OCI-LY7 (cell line): ENCODE results near the gene ATP8B2. TPM values are rescaled to one million over a fixed set of nuclear protein-coding genes. Genes with fewer than 3 reads are reported as not detected.
A peak's percentile ranks its signal among the peaks of the same experiment; 100 is the strongest.

Experiments
- BruUV-seq: library from RNA; stranded (reverse); fragments of 400-500 nt; replicated peaks from 2 replicates; lab custom pipeline; 2021; lab: Mats Ljungman, UMichigan
- CTCF ChIA-PET: fragments of 300-600 bp; sonication (Branson Sonifier 250); formaldehyde crosslinking; loops from one replicate; lab custom pipeline; 2022; ENCODE audit warnings: antibody characterized with exemption; ENCODE audit not compliant: unreplicated experiment; lab: Charles Lee
- POLR2A ChIA-PET: fragments of 300-600 bp; sonication (Branson Sonifier 250); formaldehyde crosslinking; loops from one replicate; lab custom pipeline; 2022; ENCODE audit warnings: antibody characterized with exemption; lab: Charles Lee
- DNase-seq: peaks from one replicate; pipeline ENCODE4 v3.0.0-alpha.2; 2015; ENCODE audit warnings: low spot score
- H2AFZ ChIP-seq: fragments of 200-600 bp; sonication (generic), shearing (Covaris generic); 2 replicates; pipeline ENCODE4 v1.6.1; 2014; ENCODE audit warnings: mild to moderate bottlenecking, antibody characterized with exemption, low read length, moderate library complexity
- H3K27ac ChIP-seq: fragments of 200-600 bp; sonication (generic); 2 replicates; pipeline ENCODE4 v1.5.1; 2014; ENCODE audit warnings: mixed run types, low read depth, mild to moderate bottlenecking, moderate library complexity, low read length, inconsistent platforms; ENCODE audit not compliant: poor library complexity, severe bottlenecking
- H3K36me3 ChIP-seq: fragments of 200-600 bp; sonication (generic); 2 replicates; pipeline ENCODE4 v1.6.1; 2014; ENCODE audit warnings: mild to moderate bottlenecking, antibody characterized with exemption, low read length, moderate library complexity, mixed read lengths; ENCODE audit not compliant: insufficient read depth
- H3K4me1 ChIP-seq: fragments of 200-600 bp; sonication (generic); 2 replicates; pipeline ENCODE4 v1.5.1; 2014; ENCODE audit warnings: mild to moderate bottlenecking, low read length; ENCODE audit not compliant: insufficient read depth, poor library complexity, severe bottlenecking
- H3K4me2 ChIP-seq: fragments of 200-600 bp; sonication (generic); 2 replicates; pipeline ENCODE4 v1.6.1; 2014; ENCODE audit warnings: mild to moderate bottlenecking, low read length
- H3K4me3 ChIP-seq: fragments of 200-600 bp; sonication (generic); 2 replicates; pipeline ENCODE4 v1.5.1; 2014; ENCODE audit warnings: mild to moderate bottlenecking, low read depth, low read length; ENCODE audit not compliant: poor library complexity, severe bottlenecking
- H3K79me2 ChIP-seq: fragments of 200-600 bp; sonication (generic); 2 replicates; pipeline ENCODE4 v1.6.1; 2016; ENCODE audit warnings: low read depth, mild to moderate bottlenecking, low read length, moderate library complexity, mixed read lengths; ENCODE audit not compliant: insufficient read depth
- H3K9me2 ChIP-seq: fragments of 200-600 bp; sonication (generic); 2 replicates; pipeline ENCODE4 v1.6.1; 2016; ENCODE audit warnings: mild to moderate bottlenecking, low read length, mixed read lengths; ENCODE audit not compliant: insufficient read depth
- H3K9me3 ChIP-seq: fragments of 200-600 bp; sonication (generic); 2 replicates; pipeline ENCODE4 v1.6.1; 2014; ENCODE audit warnings: mild to moderate bottlenecking, mixed run types, low read length, mixed read lengths
- H4K20me1 ChIP-seq: fragments of 200-600 bp; sonication (generic); 2 replicates; pipeline ENCODE4 v1.6.1; 2014; ENCODE audit warnings: mild to moderate bottlenecking, antibody characterized with exemption, low read length, moderate library complexity, mixed read lengths; ENCODE audit not compliant: insufficient read depth
- CTCF ChIP-seq: fragments of 200-600 bp; sonication (generic); conservative IDR thresholded peaks from 2 replicates; pipeline ENCODE4 v1.5.1; 2014; ENCODE audit warnings: mild to moderate bottlenecking, antibody characterized with exemption, low read length, moderate library complexity, mixed read lengths
- EZH2phosphoT487 ChIP-seq: fragments of 200-600 bp; sonication (generic); IDR thresholded peaks from 2 replicates; pipeline ENCODE4 v1.6.1; 2018; ENCODE audit warnings: low read depth, borderline replicate concordance, mild to moderate bottlenecking, mixed run types, antibody characterized with exemption, low read length, moderate library complexity, mixed read lengths
- intact Hi-C: fragments of 100-400 bp; cut with micrococcal nuclease; formaldehyde crosslinking; loops from one replicate; pipeline ENCODE4 v1.10.0; 2022; ENCODE audit not compliant: unreplicated experiment
- total RNA-seq, 2 experiments: library from RNA; depleted of rRNA in 1 of 2; stranded (reverse); fragments of >200 nt in 1 of 2; shearing (Covaris generic) in 1 of 2; gene quantifications; 2 replicates each; pipeline ENCODE4 v1.2.3, GENCODE V29; 2014 to 2022

ATP8B2 gene
- total RNA-seq, 2 experiments from 2014 or later = 11.5 to 28.8 TPM

- no peak overlapping the region for H2AFZ ChIP-seq
- POLR2A ChIA-PET = interaction anchor here (1.7 kb wide), 1 partner anchor 8 kb away, joined by 6 read pairs; no protein-coding TSS in a partner anchor
- H3K79me2 ChIP-seq = no peaks in the 10 kb centered on the region
- H3K9me2 ChIP-seq = no peaks in the 10 kb centered on the region
- CTCF ChIA-PET = no interaction called here
- H3K4me3 ChIP-seq = no peak overlapping the region
- peaks cover 31% of the 10 kb centered on the region for H3K4me1 ChIP-seq
- no peaks in the 10 kb centered on the region for H3K9me3 ChIP-seq
- H4K20me1 ChIP-seq = no peaks in the 10 kb centered on the region
- no TSS peak for BruUV-seq
- no peak overlapping the region for H3K27ac ChIP-seq
- peak overlapping the region; percentile 19; the same call in 1 of the 2 replicates for H3K4me2 ChIP-seq
- H3K36me3 ChIP-seq = peaks cover 12% of the 10 kb centered on the region; the same call in 1 of the 2 replicates
- DNase-seq = peak; percentile 57
- TF ChIP-seq EZH2phosphoT487 (no peak), CTCF (no peak)
- intact Hi-C loops = loop anchor here (10.0 kb wide), 1 partner anchor 217 kb away; no protein-coding TSS in a partner anchor
These were observed 2.4 kb downstream of the ATP8B2 start for GRCh38 chr1:154327466-154328317.

- POLR2A ChIA-PET = no interaction called here
- DNase-seq = no peak
- Histone ChIP-seq H4K20me1 (no peaks in the 10 kb centered on the region), H3K4me1 (peaks cover 31% of the 10 kb centered on the region), H3K4me3 (no peak overlapping the region), H3K9me3 (no peaks in the 10 kb centered on the region), H3K79me2 (no peaks in the 10 kb centered on the region), H3K27ac (no peak overlapping the region), H2AFZ (no peak overlapping the region), H3K9me2 (no peaks in the 10 kb centered on the region), H3K4me2 (peak overlapping the region; percentile 19; the same call in 1 of the 2 replicates), H3K36me3 (peaks cover 12% of the 10 kb centered on the region; the same call in 1 of the 2 replicates)
- TF ChIP-seq CTCF (no peak), EZH2phosphoT487 (no peak)
- BruUV-seq = no TSS peak
- intact Hi-C loops = loop anchor here (10.0 kb wide), 1 partner anchor 216 kb away; no protein-coding TSS in a partner anchor
- CTCF ChIA-PET = interaction anchor here (1.1 kb wide), 1 partner anchor 51 kb away, joined by 4 read pairs; no protein-coding TSS in a partner anchor
These were observed 3.2 kb downstream of the ATP8B2 start for GRCh38 chr1:154328318-154329151.
